SK-N-SH (cell line): ENCODE results near the gene CRYBG2.

ENCODE experiments used
- CHD2 ChIP-seq: fragments of 150-350 bp; IDR thresholded peaks from 2 replicates; pipeline ENCODE4 v1.6.1; 2018; ENCODE audit warnings: low read length; ENCODE audit not compliant: partially characterized antibody
- CTCF ChIP-seq: fragments of 200-600 bp; sonication (generic); IDR thresholded peaks from 2 replicates; pipeline ENCODE4 v1.6.1; 2017; ENCODE audit warnings: antibody characterized with exemption, mild to moderate bottlenecking, moderate library complexity
- ELF1 ChIP-seq: IDR thresholded peaks from 2 replicates; pipeline ENCODE4 v1.4.0; 2012
- EP300 ChIP-seq, 2 experiments: IDR thresholded peaks; 2 replicates each; pipeline versions ENCODE4 v1.4.0 to v1.6.1; 2012; ENCODE audit warnings: borderline replicate concordance in 1 of 2, low read depth in 1 of 2, low read length in 1 of 2
- EZH2phosphoT487 ChIP-seq: fragments of 200-600 bp; sonication (generic); IDR thresholded peaks from 2 replicates; pipeline ENCODE4 v1.6.1; 2017; ENCODE audit warnings: low read depth, mixed run types, mild to moderate bottlenecking, antibody characterized with exemption, moderate library complexity, borderline replicate concordance
- FOXM1 ChIP-seq: IDR thresholded peaks from 2 replicates; pipeline ENCODE4 v1.4.0; 2012; ENCODE audit warnings: low read depth, mild to moderate bottlenecking
- GABPA ChIP-seq: IDR thresholded peaks from 2 replicates; pipeline ENCODE4 v1.4.0; 2012; ENCODE audit warnings: low read depth, mild to moderate bottlenecking
- MAX ChIP-seq: IDR thresholded peaks from 2 replicates; pipeline ENCODE4 v1.4.0; 2012; ENCODE audit warnings: low read depth
- NRF1 ChIP-seq: IDR thresholded peaks from 2 replicates; pipeline ENCODE4 v1.6.1; 2012; ENCODE audit warnings: low read depth, mild to moderate bottlenecking, low read length
- POLR2AphosphoS5 ChIP-seq: IDR thresholded peaks from 2 replicates; pipeline ENCODE4 v1.6.1; 2012; ENCODE audit warnings: low read depth, low read length
- SMC3 ChIP-seq: IDR thresholded peaks from 2 replicates; pipeline ENCODE4 v1.6.1; 2012; ENCODE audit warnings: low read depth, low read length, improper control_type of control experiment
- TAF1 ChIP-seq: IDR thresholded peaks from 2 replicates; pipeline ENCODE4 v1.6.1; 2012; ENCODE audit warnings: low read depth, mild to moderate bottlenecking, low read length, moderate library complexity, borderline replicate concordance
- TEAD4 ChIP-seq: IDR thresholded peaks from 2 replicates; pipeline ENCODE4 v1.4.0; 2012; ENCODE audit warnings: mild to moderate bottlenecking, borderline replicate concordance; ENCODE audit not compliant: insufficient read depth

- TF ChIP-seq EZH2phosphoT487 (no peak), TAF1 (no peak), CTCF (no peak), SMC3 (no peak), MAX (no peak), TEAD4 (no peak), ELF1 (no peak), GABPA (no peak), EP300 (IDR thresholded peaks at IDR 0.05; ENCODE audit: borderline replicate concordance in 1 of 2, low read depth in 1 of 2, low read length in 1 of 2) (no peak), POLR2AphosphoS5 (no peak; the same call in 1 of the 2 replicates), CHD2 (no peak), FOXM1 (no peak), NRF1 (no peak)
Measured at GRCh38 chr1:26281091-26281958, 72.6 kb downstream of the CRYBG2 start.
